HG03469 (cell line): ENCODE results near the gene PIP4K2A.
"Not testable (repeated sequence)": the region's sequence is repeated elsewhere in the genome, so short reads cannot be mapped to it uniquely, and the experiment has no call there.

ENCODE experiments used
- ATAC-seq: cut with Tn5 transposase; IDR thresholded peaks from one replicate; pipeline ENCODE4 v1.9.1; 2021; ENCODE audit warnings: mild to moderate bottlenecking, moderate library complexity, moderate number of reproducible peaks; ENCODE audit not compliant: unreplicated experiment

Gene PIP4K2A

DNA sequence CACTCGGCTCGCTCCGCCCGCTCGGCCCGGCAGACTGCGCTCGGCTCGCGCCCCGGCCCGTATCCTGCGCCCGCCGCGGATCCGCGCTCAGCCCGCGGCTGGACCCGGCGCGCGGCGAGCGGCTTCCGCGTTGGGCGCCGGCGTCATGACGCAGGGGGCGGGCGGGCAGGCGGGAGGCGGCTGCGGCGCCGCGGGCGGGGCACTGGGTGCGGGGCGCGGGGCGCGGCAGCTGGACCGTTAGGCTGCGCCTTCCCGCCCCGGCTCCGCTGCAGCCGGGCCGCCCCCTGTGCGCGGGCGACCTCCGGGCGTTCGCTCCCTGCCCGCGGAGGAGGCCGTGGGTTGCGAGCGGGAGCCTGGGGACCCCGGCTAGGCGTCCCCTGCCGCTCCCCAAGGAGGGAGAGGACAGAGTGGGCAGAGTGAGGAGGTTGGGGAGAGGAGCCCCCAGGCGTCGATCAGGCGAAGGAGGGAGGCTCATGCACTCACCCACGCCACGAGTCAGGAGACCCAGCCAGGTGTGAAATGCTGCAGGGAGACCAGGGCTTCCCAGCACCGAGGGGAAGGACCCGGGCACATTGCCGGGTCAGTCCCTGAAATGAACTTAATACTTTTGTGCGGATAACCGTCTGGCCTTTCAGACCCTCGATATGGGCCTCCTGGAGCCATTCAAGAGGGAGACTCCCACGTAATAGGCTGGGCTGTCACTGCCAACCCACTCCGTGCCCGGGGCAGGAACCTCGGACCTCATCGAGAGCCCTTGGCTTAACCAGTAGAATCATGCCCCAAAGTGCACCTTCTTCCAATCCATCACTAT, at the start of gene PIP4K2A:
PIP4K2A (minus strand) TSS at position 100 of the 811 bp plus-strand sequence. CDS start 252 bp downstream, outside the sequence.
- peak; percentile 56 for ATAC-seq

DNA sequence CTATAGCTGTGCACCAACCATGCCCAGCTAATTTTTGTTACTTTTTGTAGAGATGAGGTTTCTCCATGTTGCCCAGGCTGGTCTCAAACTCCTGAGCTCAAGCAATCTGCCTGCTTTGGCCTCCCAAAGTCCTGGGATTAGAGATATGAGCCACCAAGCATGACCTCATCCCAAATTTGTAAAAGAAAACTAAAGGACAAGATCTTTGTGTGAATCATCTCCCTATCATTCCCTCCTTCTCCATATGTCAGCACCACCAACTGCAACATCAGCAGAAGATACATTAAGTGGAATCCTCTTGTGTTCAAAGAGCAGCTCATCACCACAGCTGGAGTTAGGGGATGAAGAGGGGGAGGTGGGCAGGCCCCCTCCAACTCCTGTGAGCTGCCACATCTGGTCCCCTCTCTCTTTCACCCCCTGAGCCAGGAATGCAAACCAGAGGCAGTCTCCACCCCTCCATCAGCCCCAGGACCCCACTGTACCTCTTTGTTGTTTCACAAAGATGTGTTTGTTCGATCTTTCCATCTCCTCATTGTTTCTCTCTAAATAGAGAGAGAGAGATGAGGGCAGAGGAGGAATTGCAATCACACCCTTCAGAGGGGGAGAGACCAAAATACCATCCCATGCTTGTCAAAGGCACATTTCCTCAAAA, 47.3 kb upstream of the PIP4K2A start:
- ATAC-seq: no peak

DNA sequence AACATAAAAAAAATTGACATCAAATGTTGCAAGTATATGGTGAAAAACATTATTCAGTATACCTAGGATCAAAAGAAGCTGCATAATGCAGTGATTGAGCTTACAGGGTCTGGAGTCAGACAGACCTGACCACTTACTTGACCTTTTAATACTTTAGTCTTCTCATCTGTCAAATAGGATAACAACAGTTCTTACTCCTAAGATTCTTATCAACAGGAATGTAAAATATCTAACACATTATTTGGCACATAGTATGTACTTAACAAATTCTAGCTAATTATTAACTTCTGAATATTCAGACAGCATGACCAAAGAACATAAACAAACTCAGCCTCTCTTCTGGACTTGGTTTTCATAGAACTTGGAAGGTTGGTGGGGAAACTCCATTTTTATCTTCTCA, 45.6 kb upstream of the PIP4K2A start:
- no peak for ATAC-seq

DNA sequence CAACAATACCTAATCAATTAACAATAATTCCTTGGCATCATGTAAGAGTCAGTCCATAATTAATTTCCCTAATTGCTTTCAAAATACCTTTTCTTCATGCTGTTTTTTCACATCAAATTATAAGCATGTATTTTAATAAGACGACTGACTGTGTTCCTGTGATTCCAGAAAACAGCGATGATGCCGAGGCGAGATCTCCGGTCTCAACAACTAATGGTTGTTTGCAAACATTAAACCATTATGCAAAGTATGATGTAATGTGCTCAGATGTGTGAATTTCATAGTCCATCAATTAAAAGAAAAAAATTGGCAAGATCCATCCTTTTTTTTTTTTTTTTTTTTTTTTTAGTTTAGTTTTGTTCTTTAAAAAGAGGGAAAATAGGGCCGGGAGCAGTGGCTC, 44.5 kb upstream of the PIP4K2A start:
- no peak for ATAC-seq

DNA sequence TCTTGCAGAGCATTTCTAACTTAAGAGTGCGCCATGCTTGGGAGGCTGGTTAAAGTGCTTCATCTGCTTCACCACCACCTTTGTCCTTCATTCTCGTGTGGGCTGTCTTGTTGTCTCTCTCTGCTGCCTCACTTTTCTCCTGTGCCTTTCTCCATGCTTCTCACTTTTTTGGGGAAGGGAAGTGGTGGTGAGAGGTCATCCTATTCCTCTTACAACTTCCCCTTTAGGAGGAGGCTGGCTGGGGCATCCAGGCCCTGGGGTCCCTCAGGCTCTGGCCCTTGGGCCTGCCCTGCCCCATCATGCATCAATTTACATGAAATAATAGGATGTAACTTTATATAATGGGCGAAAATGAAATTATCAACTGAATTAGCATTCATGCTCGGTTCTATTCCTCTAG, 39.9 kb upstream of the PIP4K2A start:
- no peak for ATAC-seq

DNA sequence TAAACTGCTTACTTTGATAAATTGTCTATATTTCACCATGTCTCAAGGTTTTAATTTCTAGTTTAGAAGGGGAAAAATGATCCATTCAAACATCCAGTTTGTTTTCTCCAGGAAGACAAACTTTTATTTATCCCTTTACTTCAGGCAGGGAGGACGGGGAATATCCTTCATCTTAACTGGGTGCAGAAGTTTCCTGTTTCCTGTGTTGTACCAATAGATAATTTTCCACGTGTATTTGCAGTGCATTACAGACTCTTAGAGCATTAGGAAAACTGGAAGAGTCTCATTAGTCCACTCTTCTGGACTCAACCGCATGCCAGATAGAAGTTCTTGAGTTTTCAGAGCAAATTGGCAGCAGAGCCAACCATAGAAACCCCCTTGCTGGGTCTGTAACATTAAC, 39.4 kb upstream of the PIP4K2A start:
- ATAC-seq: no peak

DNA sequence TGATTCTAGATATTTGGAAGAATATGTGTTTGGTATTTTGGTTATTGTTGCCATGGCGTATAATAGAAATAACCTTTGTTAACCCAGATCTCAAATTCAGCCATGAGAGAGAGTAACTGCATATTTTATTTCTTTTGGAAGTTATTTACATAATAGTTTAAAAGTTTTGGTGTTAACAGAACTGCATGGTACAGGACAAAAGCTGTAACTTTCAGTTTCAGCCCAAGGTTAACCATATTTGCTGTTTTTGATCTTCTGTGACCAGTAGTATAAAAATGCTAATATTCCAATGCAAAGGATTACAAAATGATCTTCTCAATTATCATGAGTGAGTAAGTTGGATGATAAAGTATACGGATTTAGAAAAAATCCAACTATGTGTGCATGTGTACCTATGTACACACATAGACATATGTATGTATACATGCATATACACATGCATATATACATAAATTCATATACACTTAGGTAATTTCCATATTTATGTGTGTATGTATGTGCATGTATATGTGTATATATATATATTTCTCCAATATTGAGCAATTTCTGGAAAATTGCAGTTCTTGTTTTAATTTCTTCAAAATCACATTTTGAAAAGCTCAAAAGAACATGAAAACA, 38.0 kb upstream of the PIP4K2A start:
- ATAC-seq: no peak

DNA sequence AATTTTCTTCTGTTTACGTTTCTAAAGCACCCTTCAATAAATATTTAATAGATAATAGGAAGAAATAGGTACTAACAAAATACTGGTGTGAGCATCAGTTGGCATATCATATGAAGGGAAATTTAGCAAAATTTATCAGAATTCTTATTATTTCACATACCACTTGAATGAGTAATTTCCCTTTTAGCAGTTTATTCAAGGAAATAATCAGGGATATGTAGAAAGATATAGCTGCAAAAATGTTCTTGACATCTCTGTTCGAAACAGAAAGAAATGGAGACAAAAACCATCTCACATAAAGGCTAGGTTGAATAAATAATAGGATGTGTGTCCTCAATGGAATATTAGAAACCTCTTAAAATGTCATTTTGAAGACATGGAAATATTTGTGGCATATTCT, 35.8 kb upstream of the PIP4K2A start:
- ATAC-seq: no peak

DNA sequence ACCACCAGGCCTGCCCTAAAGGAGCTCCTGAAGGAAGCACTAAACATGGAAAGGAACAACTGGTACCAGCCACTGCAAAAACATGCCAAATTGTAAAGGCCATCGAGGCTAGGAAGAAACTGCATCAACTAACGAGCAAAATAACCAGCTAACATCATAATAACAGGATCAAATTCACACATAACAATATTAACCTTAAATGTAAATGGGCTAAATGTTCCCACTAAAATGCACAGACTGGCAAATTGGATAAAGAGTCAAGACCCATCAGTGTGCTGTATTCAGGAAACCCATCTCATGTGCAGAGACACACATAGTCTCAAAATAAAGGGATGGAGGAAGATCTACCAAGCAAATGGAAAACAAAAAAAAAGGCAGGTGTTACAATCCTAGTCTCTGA, 30.5 kb upstream of the PIP4K2A start:
- not testable (repeated sequence) for ATAC-seq

DNA sequence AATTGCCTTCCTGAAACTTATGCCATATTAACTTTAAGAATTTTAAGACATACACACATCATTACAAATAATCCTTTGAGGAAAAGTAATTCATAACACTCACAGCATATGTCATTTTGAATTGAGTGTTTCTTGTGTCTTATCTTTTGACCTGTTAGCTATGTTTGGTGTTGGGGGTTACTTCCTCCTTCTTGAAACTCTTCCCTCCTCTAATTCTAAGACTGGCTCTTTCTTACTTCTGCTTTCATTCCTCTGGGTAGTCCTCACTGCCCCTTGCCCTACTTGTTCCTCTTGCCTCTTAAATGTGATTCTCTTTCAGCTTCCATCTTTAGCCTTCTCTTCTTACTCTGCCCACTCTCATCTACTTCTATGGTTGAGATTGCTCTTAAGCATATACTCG, 28.3 kb upstream of the PIP4K2A start:
- peak; percentile 98 for ATAC-seq

DNA sequence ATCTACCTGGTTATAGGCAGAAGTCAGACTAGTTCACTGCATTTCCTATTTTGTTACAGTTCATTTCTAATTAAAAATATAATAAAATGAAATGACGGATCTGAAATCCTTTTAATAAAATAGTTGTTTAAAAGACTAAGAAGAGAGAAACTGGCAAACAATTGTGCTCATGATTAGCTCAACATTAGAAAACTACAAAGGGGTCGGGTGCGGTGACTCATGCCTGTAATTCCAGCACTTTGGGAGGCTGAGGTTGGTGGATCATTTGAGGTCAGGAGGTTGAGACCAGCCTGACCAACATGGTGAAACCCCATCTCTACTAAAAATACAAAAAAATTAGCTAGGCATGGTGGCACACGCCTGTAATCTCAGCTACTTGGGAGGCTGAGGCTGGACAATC, 27.3 kb upstream of the PIP4K2A start:
- ATAC-seq: not testable (repeated sequence)

DNA sequence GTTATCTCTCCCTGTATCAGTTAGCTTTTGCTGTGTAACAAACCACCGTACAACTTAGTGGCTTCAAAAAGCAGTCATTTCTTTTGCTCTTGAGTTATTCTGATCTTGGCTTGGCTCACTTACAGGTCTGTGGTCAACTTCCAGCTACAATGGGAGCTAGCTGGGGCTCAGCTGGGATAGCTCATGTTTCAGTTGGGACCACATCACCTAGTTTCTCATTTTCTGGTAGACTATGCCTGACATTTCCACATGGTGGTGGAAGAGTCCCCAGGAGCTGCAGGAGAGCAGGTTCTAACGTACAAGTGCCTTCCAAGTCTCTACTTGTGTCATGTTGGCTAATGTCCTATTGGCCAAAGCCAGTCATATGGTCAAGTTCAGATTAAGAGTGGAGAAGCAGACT, 25.8 kb upstream of the PIP4K2A start:
- ATAC-seq: no peak

DNA sequence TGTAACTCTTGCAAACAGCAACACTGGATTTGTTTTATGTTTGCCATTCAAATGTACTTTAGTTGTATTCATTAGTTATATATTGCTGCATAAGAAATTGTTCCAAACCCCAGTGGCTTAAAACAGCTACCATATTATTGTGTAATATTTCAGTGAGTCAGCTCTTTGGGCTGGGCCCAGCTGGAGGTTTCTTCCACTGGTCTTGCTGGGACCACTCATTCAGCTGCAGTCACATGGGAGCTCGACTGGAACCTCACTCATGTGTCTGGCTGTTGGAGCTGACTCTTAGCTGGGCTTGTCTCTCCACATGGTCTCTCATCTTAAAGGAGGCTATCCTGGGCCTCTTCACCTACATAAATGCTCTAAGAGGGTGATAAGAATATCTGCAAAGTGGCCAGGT, 23.2 kb upstream of the PIP4K2A start:
- ATAC-seq: no peak

DNA sequence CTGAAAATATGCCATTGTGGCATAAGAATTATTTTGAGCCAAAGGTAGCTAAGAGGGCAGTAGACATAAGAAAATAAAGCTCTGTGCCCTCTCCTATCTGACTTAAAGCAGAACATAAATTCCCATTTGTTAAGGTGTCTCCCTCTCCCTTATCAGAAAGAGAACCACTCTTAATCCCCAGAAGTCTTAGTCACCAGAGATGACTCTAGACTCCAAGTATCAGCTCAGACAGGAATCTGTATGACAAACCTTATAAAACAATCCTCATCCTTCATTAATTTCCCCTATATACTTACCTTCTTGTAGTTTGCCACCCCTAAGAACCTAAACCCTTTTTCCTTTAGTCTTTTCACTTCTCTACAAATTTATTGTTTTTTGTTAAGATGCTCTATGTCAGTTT, 21.8 kb upstream of the PIP4K2A start:
- ATAC-seq: no peak

DNA sequence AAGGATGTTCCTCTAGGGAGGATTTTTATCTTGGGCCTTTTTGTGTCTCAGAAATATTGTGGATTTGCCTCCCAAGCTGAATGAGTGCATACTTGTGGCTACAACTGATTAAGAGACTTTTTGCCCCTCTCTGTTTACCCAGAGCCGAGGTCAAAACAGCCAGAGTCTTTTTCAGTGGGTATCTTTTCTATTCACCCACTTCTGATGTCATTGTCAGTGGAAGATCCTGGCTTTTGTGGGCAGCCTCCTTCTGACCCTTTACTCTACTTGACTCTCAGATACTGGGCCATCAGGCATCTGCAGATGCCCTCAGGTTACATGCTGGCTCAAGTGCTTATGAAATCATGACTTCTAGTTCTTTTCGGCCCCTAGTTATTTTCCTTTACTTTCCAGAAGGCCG, 19.6 kb upstream of the PIP4K2A start:
- no peak for ATAC-seq

DNA sequence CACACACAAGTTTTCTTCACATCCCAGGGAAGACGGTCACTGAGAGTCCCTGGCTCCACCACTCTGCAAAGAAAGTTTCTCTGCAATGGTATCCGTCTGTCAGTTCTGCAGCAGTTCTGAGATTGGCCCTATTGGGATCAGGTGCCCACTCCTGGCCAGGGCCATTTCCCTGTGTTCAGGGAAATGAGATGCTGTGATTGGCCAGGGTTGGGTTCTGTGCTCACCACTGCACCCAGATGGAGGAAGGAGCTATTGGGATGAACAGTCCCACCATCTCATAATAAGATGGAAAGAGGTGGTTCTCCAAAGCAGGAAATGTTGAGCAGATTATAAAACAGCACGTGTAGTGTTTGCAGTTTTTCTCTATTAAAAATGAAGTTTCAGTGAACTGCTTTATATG, 13.3 kb upstream of the PIP4K2A start:
- ATAC-seq: no peak

DNA sequence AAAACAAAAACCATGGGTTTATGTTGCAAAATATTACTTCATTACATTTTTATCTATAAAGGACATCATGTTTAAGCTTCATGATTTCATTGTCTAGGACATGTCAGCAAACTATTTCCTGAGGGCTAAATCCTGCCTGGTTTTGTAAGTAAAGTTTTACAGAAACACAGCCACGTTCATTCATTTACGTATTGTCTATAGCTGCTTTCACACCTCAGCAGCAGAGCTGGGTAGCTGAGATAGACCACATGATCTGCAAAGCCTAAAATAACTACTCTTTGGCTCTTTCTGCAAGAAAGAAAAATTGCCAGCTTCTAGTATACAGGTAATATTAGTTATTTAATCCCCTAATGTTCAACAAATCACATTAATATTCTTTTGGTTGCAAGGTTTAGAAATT, 12.7 kb upstream of the PIP4K2A start:
- ATAC-seq: no peak

DNA sequence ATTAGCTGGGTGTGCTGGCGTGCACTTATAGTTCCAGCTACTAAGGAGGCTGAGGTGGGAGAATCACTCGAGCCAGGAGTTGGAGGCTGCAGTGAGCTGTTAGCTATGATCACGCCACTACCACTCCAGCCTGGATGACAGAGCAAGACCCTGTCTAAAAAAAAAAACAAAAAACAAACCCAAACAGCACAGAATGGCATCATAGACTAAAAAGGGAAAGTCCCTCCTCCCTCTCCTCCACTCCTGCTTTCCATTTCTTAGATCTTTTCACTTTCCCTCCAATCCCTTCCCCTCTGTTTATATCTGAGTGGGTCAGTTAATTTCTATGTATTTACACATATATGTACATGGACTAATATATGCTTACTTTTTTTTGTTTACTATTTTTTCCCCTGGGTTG, 10.4 kb upstream of the PIP4K2A start:
- ATAC-seq: no peak

DNA sequence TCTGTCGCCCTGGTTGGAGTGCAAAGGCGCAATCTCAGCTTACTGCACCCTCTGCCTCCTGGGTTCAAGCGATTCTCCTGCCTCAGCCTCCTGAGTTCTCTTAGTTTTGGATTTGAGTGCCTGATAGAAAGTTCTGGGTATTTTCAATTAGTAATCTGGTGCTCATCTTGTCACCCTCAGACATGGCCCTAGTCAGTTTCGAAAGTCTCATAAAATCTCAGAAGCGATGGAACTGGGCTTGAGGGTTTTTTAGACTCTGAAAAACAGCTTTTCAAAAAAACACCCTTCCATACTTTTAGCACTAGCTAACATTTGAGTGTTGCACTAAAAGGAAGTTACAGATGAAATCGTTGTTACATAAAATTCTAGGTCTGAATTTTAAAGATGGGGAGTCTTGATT, 9.4 kb upstream of the PIP4K2A start:
- peak; percentile 27 for ATAC-seq

DNA sequence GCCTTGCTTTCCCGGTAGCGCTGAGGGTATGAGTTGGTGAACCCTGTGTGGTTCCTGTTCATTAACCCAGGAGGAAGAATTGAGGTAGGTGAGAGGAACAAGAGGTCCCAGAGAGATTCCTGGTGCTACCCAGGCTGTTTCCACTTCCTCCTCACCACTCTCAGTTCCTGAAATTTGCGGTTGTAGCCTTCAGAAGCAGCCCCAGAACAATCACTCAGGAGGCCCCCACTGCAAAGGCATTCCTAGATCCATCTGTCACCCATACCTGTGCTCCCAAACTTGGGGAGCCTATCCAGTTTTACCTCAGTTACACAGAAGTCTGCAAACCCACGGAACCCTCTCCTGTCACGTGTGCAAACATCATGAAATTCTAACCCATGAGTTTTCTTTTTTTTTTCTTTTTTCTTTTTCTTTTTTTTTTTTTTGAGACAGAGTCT, 9.0 kb upstream of the PIP4K2A start:
- ATAC-seq: peak; percentile 60

DNA sequence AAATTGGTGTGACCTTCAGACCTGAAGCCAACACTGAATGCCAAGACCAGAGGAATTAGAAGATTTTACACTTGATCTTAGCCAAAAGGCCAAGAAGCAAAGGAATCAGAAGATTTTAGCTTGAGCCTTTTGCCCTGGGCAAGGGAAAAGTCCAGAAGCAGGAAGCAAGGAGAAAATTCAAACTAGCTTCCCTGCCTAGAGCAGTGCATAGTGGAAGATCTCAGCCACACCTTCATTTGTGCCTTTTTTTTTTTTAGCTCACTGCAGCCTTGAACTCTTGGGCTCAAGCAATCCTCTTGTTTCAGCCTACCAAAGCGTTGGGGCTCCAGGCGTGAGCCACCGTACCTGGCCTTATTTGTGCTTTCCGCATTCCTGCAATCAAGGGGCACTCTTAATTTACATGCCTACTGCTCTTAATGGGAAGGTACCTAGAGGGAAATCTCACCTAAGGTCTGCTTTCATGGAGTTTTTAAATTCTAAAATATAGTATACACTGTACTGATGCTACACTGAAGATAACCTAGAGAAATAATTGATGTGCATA, 8.3 kb upstream of the PIP4K2A start:
- no peak for ATAC-seq

DNA sequence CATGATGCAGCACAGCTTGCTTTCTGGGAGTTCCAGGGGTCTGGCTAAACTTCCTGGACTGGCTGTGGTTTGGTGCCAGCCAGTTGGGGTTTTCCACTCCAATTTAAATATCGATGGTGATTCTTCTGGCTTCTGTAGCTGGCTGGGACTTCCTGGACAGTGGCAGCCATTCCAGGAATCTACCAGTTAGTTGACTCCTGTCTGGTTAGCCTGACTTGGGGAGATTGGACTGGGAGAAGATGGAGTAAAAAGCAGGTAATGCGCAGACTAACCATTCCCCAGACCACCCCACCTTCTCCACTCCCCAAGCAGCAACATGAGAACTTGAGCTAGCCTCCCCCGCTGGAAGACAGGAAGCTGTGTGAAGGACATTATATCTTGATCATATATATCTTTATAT, 6.3 kb upstream of the PIP4K2A start:
- ATAC-seq: no peak
